ENCODE data around the gene NFKBIL1.

DNA sequence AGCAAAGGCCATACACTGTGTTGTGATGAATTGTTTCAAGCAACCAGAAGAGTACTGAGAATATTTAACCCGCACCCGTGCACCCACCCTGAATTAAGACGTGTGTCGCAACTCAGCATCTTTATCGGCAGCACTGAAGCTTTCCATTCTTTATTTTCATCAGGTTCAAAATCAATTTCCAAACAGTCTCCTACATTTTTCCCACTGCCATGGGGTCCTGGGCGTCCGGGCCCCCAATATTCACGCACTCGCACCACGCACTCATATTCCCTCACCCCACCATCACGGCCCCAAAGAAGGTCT is 33.0 kb downstream of the NFKBIL1 start:
- TF ChIP-seq, protein P1, sequence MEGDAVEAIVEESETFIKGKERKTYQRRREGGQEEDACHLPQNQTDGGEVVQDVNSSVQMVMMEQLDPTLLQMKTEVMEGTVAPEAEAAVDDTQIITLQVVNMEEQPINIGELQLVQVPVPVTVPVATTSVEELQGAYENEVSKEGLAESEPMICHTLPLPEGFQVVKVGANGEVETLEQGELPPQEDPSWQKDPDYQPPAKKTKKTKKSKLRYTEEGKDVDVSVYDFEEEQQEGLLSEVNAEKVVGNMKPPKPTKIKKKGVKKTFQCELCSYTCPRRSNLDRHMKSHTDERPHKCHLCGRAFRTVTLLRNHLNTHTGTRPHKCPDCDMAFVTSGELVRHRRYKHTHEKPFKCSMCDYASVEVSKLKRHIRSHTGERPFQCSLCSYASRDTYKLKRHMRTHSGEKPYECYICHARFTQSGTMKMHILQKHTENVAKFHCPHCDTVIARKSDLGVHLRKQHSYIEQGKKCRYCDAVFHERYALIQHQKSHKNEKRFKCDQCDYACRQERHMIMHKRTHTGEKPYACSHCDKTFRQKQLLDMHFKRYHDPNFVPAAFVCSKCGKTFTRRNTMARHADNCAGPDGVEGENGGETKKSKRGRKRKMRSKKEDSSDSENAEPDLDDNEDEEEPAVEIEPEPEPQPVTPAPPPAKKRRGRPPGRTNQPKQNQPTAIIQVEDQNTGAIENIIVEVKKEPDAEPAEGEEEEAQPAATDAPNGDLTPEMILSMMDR (IDR thresholded peaks at IDR 0.05): no peak
- no peak for TF ChIP-seq POLR2AphosphoS5 (IDR thresholded peaks at IDR 0.05)

All from breast epithelium (tissue), 3 donors.